Measurements from ENCODE around the gene LTBP4.
"Not testable (repeated sequence)": the region's sequence is repeated elsewhere in the genome, so short reads cannot be mapped to it uniquely, and the experiment has no call there.

LTBP4 gene

DNA sequence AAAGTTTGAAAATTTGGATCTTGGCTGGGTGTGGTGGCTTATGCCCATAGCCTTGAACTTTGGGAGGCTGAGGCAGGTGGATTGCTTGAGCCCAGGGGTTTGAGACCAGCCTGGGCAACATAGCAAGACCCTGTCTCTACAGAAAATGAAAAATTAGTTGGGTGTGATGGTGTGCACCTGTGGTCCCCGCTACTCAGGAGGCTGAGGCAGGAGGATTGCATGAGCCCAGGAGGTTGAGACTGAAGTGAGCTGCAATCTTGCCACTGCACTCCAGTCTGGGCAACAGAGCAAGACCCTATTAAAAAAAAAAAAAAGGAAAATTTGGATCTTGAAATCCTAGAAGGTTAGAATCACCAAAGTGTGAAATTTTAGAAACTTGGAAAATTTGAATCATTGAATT, 36.6 kb upstream of the LTBP4 start:
- H3K36me3 ChIP-seq (ENCODE audit: control insufficient read depth, insufficient read depth, low read length); DNase-seq; H3K4me1 ChIP-seq (ENCODE audit: control insufficient read depth, insufficient read depth, low read length, poor library complexity, severe bottlenecking); H3K27ac ChIP-seq (ENCODE audit: insufficient read depth, low read length, poor library complexity, severe bottlenecking); H3K9me3 ChIP-seq (ENCODE audit: control insufficient read depth, low read length); H3K4me3 ChIP-seq (ENCODE audit: insufficient read depth, low read depth, low read length, poor library complexity, severe bottlenecking): not testable (repeated sequence)
- H3K27me3 ChIP-seq (replicated peaks; ENCODE audit: control insufficient read depth, insufficient read depth, low read length, poor library complexity, severe bottlenecking): peaks cover 25% of the 10 kb centered on the region

DNA sequence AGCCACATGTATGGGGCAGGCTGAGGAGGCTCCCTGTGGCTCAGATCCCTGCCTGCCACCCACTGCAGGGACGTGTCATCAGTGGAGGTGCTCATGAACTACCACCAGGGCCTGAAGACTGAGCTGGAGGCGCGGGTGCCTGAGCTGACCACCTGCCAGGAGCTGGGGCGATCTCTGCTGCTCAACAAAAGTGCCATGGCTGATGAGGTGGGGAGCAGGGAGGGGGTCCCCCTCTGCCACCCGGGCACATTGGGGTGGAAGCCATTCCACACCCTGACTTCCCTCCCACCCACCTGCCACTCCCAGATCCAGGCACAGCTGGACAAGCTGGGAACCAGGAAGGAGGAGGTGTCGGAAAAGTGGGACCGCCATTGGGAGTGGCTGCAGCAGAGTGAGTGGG, 35.8 kb upstream of the LTBP4 start:
- Histone ChIP-seq H3K4me3 (ENCODE audit: insufficient read depth, low read depth, low read length, poor library complexity, severe bottlenecking) (no peak overlapping the region), H3K27ac (ENCODE audit: insufficient read depth, low read length, poor library complexity, severe bottlenecking) (no peak overlapping the region), H3K4me1 (ENCODE audit: control insufficient read depth, insufficient read depth, low read length, poor library complexity, severe bottlenecking) (peaks cover 11% of the 10 kb centered on the region), H3K9me3 (ENCODE audit: control insufficient read depth, low read length) (no peaks in the 10 kb centered on the region), H3K36me3 (ENCODE audit: control insufficient read depth, insufficient read depth, low read length) (no peaks in the 10 kb centered on the region), H3K27me3 (replicated peaks; ENCODE audit: control insufficient read depth, insufficient read depth, low read length, poor library complexity, severe bottlenecking) (peaks cover 25% of the 10 kb centered on the region)
- no peak for DNase-seq

DNA sequence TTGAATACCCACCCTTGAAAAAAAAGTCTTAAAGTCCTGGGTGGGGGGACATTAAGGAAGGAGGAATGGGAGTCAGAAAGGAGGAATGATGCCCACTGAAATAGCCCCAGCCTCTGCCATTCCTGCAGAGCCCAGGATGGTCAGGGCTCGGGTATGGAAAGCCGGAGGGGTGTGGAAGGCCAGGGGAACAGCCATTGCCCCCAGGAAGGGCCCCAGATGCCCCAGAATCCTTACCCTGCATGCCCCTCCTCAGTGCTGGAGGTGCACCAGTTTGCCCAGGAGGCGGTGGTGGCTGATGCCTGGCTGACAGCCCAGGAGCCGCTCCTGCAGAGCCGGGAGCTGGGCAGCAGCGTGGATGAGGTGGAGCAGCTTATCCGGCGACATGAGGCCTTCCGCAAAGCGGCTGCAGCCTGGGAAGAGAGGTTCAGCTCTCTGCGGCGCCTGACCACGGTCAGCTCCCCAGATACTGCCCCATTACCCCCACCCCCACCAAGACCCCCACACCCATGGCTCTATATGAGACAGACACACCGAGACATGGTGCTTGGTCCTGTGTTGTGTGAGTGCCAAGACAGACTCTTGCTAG, 35.2 kb upstream of the LTBP4 start:
- H3K27me3 ChIP-seq (replicated peaks; ENCODE audit: control insufficient read depth, insufficient read depth, low read length, poor library complexity, severe bottlenecking): peaks cover 25% of the 10 kb centered on the region
- no peak overlapping the region for H3K27ac ChIP-seq (ENCODE audit: insufficient read depth, low read length, poor library complexity, severe bottlenecking)
- H3K36me3 ChIP-seq (ENCODE audit: control insufficient read depth, insufficient read depth, low read length): no peaks in the 10 kb centered on the region
- DNase-seq: no peak
- H3K4me3 ChIP-seq (ENCODE audit: insufficient read depth, low read depth, low read length, poor library complexity, severe bottlenecking): no peak overlapping the region
- H3K4me1 ChIP-seq (ENCODE audit: control insufficient read depth, insufficient read depth, low read length, poor library complexity, severe bottlenecking): peaks cover 11% of the 10 kb centered on the region
- H3K9me3 ChIP-seq (ENCODE audit: control insufficient read depth, low read length): no peaks in the 10 kb centered on the region

DNA sequence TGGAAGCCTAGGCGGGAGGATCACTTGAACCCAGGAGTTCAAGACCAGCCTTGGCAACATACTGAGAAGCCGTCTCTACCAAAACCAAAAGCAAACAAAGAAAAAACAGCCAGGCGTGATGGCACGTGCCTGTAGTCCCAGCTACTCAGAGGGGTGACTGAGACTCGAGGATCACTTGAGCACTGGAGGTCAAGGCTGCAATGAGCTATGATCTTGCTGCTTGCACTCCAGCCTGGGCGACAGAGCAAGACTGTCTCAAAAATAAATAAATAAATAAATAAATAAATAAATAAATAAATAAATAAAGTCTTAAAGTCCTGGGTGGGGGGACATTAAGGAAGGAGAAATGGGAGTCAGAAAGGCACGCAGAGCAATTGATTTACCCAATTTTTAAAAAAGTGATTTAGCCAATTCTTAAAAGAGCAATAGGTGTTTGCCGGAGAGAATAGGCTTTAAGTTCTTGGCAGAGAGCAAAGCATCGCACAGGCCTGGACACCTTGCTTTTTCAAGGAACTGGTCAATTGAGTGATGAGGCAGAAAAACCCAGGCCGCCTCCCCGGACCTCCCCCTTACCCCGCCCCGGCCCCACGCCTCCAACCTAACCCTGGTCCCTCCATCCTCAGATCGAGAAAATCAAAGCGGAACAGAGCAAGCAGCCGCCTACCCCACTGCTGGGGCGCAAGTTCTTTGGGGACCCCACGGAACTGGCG, 34.0 kb upstream of the LTBP4 start:
- DNase-seq: no peak
- Histone ChIP-seq H3K27me3 (replicated peaks; ENCODE audit: control insufficient read depth, insufficient read depth, low read length, poor library complexity, severe bottlenecking) (peaks cover 25% of the 10 kb centered on the region), H3K27ac (ENCODE audit: insufficient read depth, low read length, poor library complexity, severe bottlenecking) (no peak overlapping the region), H3K9me3 (ENCODE audit: control insufficient read depth, low read length) (no peaks in the 10 kb centered on the region), H3K36me3 (ENCODE audit: control insufficient read depth, insufficient read depth, low read length) (no peaks in the 10 kb centered on the region), H3K4me3 (ENCODE audit: insufficient read depth, low read depth, low read length, poor library complexity, severe bottlenecking) (peak overlapping the region; percentile 29), H3K4me1 (ENCODE audit: control insufficient read depth, insufficient read depth, low read length, poor library complexity, severe bottlenecking) (peaks cover 11% of the 10 kb centered on the region)

DNA sequence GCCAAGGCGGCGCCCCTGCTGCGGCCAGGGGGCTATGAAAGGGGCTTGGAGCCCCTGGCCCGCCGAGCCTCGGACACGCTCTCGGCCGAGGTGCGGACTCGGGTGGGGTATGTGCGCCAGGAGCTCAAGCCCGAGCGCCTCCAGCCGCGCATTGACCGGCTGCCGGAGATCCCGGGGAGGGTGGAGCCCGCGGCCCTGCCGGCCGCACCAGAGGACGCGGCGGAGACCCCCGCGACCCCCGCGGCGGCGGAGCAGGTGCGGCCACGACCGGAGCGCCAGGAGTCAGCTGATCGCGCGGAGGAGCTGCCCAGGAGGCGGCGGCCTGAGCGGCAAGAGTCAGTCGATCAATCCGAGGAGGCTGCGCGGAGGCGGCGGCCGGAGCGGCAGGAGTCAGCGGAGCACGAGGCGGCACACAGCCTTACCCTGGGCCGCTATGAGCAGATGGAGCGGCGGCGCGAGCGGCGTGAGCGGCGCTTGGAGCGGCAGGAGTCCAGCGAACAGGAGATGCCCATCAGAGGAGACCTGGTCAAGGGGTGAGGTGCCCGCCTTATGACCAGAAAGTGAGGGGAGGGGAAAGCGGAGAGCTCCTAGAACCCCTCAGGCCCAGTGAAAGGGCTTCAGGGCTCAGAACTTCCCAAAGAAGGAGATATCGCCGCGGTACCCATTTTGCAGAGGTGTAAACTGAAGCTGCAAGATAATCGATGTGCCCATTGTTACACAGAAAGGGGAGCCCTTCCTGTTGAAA, 33.2 kb upstream of the LTBP4 start:
- no peak for DNase-seq
- peak overlapping the region; percentile 29 for H3K4me3 ChIP-seq (ENCODE audit: insufficient read depth, low read depth, low read length, poor library complexity, severe bottlenecking)
- no peak overlapping the region for H3K27ac ChIP-seq (ENCODE audit: insufficient read depth, low read length, poor library complexity, severe bottlenecking)
- H3K27me3 ChIP-seq (replicated peaks; ENCODE audit: control insufficient read depth, insufficient read depth, low read length, poor library complexity, severe bottlenecking): peaks cover 25% of the 10 kb centered on the region
- no peaks in the 10 kb centered on the region for H3K9me3 ChIP-seq (ENCODE audit: control insufficient read depth, low read length)
- H3K36me3 ChIP-seq (ENCODE audit: control insufficient read depth, insufficient read depth, low read length): no peaks in the 10 kb centered on the region
- H3K4me1 ChIP-seq (ENCODE audit: control insufficient read depth, insufficient read depth, low read length, poor library complexity, severe bottlenecking): peaks cover 11% of the 10 kb centered on the region

DNA sequence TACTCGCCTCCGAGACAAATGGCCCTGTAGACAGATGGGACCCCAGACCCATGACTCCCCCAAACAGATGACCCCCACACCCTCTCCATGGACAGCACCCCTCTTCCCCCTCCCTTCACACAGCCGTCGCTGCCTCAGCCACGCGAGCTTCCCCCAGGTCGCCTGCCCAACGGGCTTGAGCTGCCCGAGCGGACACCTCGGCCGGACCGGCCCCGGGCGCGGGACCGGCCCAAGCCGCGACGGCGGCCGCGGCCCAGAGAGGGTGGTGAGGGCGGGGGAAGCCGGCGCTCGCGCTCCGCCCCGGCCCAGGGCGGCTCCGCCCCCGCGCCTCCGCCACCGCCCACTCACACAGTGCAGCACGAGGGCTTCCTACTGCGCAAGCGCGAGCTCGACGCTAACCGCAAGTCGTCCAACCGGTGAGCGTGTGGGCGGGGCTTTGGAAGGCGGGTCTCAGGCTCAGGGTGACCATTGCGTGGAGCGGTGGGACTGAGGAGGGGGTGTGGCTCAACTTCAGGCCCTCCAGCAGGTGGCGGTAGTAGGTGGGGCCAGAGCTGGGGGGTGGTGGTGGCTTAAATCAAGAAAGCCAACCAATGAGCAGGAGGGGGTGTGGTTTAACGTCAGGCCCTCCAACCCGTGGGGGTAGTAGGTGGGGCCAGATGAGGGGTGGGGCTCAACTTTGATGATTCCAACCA, 30.7 kb upstream of the LTBP4 start:
- peaks cover 11% of the 10 kb centered on the region for H3K4me1 ChIP-seq (ENCODE audit: control insufficient read depth, insufficient read depth, low read length, poor library complexity, severe bottlenecking)
- H3K36me3 ChIP-seq (ENCODE audit: control insufficient read depth, insufficient read depth, low read length): no peaks in the 10 kb centered on the region
- DNase-seq: peak; percentile 95 to 99 (median 98)
- H3K9me3 ChIP-seq (ENCODE audit: control insufficient read depth, low read length): no peaks in the 10 kb centered on the region
- peaks cover 19% of the 10 kb centered on the region for H3K27me3 ChIP-seq (replicated peaks; ENCODE audit: control insufficient read depth, insufficient read depth, low read length, poor library complexity, severe bottlenecking)
- peak overlapping the region; percentile 43 for H3K27ac ChIP-seq (ENCODE audit: insufficient read depth, low read length, poor library complexity, severe bottlenecking)
- no peak overlapping the region for H3K4me3 ChIP-seq (ENCODE audit: insufficient read depth, low read depth, low read length, poor library complexity, severe bottlenecking)

DNA sequence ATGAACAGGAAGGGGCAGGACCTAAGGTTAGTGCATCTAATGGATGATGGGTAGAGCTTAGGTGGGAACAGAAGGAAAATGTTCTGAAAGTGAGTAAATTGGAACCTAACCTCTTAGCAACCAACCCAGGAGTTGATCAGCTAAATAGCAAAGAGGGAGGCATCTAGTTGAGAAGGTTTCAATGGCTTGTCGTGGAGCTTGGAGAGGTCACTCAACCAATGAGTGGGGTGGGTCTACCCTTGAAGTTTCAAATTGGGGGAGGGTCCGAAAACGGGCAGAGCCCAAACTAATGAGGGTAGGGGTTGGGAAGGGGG, 30.2 kb upstream of the LTBP4 start:
- peaks cover 14% of the 10 kb centered on the region for H3K4me1 ChIP-seq (ENCODE audit: control insufficient read depth, insufficient read depth, low read length, poor library complexity, severe bottlenecking)
- peaks cover 16% of the 10 kb centered on the region for H3K27me3 ChIP-seq (replicated peaks; ENCODE audit: control insufficient read depth, insufficient read depth, low read length, poor library complexity, severe bottlenecking)
- no peak overlapping the region for H3K4me3 ChIP-seq (ENCODE audit: insufficient read depth, low read depth, low read length, poor library complexity, severe bottlenecking)
- H3K36me3 ChIP-seq (ENCODE audit: control insufficient read depth, insufficient read depth, low read length): no peaks in the 10 kb centered on the region
- no peak overlapping the region for H3K27ac ChIP-seq (ENCODE audit: insufficient read depth, low read length, poor library complexity, severe bottlenecking)
- H3K9me3 ChIP-seq (ENCODE audit: control insufficient read depth, low read length): no peaks in the 10 kb centered on the region
- DNase-seq: no peak

DNA sequence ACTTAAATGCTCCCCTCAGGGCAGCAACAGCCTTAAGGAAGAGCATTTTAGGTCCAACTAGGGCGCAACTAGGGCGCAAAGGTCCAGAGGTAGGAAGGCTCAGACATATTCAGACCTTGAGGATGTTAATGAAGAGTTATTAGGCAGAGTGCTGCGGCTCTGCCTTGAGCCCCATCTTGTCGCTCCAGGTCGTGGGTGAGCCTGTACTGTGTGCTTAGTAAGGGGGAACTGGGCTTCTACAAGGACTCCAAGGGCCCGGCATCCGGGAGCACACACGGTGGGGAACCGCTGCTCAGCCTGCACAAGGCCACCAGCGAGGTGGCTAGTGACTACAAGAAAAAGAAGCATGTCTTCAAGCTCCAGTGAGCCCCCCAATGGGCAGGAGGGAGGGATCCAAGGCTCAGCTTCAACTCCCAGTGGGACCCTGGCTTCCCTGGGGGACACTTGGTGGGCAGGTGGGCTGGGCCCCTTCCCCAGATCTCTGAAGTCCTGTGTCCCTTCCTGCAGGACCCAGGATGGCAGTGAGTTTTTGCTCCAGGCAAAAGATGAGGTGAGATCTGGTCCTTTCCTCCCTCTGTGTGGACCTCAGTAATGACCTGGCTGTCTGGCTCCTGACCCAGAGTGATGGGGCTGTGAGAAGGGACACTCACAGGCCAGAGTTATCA, 29.2 kb upstream of the LTBP4 start:
- no peaks in the 10 kb centered on the region for H3K36me3 ChIP-seq (ENCODE audit: control insufficient read depth, insufficient read depth, low read length)
- H3K9me3 ChIP-seq (ENCODE audit: control insufficient read depth, low read length): no peaks in the 10 kb centered on the region
- peaks cover 9% of the 10 kb centered on the region for H3K27me3 ChIP-seq (replicated peaks; ENCODE audit: control insufficient read depth, insufficient read depth, low read length, poor library complexity, severe bottlenecking)
- no peak for DNase-seq
- no peak overlapping the region for H3K27ac ChIP-seq (ENCODE audit: insufficient read depth, low read length, poor library complexity, severe bottlenecking)
- H3K4me1 ChIP-seq (ENCODE audit: control insufficient read depth, insufficient read depth, low read length, poor library complexity, severe bottlenecking): peaks cover 17% of the 10 kb centered on the region
- H3K4me3 ChIP-seq (ENCODE audit: insufficient read depth, low read depth, low read length, poor library complexity, severe bottlenecking): no peak overlapping the region

DNA sequence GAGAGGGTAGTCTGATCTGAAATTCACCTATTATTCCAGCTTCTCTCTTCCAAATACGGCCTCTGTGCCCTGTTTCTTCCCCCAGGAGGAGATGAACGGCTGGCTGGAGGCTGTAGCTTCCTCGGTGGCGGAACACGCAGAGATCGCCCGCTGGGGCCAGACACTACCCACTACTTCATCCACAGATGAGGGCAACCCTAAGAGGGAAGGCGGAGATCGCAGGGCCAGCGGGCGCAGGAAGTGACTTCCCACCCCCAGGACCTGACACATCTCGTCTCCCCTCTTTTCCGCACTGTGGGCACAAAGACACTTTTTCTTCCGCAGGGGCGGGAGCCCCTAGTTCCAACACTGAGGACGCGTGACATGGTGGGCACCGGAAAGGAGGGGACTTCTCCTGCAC, 25.8 kb upstream of the LTBP4 start:
- no peaks in the 10 kb centered on the region for H3K9me3 ChIP-seq (ENCODE audit: control insufficient read depth, low read length)
- H3K4me1 ChIP-seq (ENCODE audit: control insufficient read depth, insufficient read depth, low read length, poor library complexity, severe bottlenecking): peaks cover 24% of the 10 kb centered on the region
- no peaks in the 10 kb centered on the region for H3K27me3 ChIP-seq (replicated peaks; ENCODE audit: control insufficient read depth, insufficient read depth, low read length, poor library complexity, severe bottlenecking)
- H3K36me3 ChIP-seq (ENCODE audit: control insufficient read depth, insufficient read depth, low read length): peaks cover 5% of the 10 kb centered on the region
- no peak overlapping the region for H3K4me3 ChIP-seq (ENCODE audit: insufficient read depth, low read depth, low read length, poor library complexity, severe bottlenecking)
- no peak overlapping the region for H3K27ac ChIP-seq (ENCODE audit: insufficient read depth, low read length, poor library complexity, severe bottlenecking)
- DNase-seq: no peak
